GM12892 (cell line): ENCODE data around the gene EVI5L.

Experiments used
- DNase-seq: peaks from one replicate; pipeline ENCODE4 v3.0.0; 2011; ENCODE audit not compliant: insufficient read length
- FAIRE-seq: peaks from 2 replicates; lab custom pipeline; 2011; peaks lifted over from hg19 to GRCh38; lab: Jason Lieb, UNC
- POLR2A ChIP-seq: IDR thresholded peaks from 2 replicates; pipeline ENCODE4 v1.6.1; 2011; ENCODE audit warnings: low read depth, low read length, control low read depth
- POLR2AphosphoS5 ChIP-seq: IDR thresholded peaks from 2 replicates; pipeline ENCODE4 v1.6.1; 2011; ENCODE audit warnings: low read depth, low read length, control low read depth
- TAF1 ChIP-seq: IDR thresholded peaks from 2 replicates; pipeline ENCODE4 v1.6.1; 2011; ENCODE audit warnings: low read depth, mild to moderate bottlenecking, control low read depth, low read length, borderline replicate concordance

The EVI5L gene

DNA sequence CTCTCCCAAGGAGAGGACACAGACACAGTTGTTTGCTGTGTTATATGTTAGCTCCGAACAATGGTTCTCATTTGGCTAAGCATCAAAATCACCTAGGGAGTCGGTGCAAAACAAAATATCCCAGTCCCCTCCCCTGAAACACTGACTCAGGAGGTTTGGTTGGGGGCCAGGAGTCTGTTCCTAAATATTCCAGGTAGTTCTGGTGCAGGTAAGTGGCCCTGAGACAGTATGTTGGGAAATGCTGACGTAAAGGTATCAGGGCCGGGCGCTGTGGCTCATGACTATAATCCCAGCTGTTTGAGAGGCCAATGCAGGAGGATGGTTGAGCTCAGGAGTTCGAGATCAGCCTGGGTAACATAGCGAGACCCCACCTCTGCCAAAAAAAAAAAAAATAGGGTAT, 71.3 kb downstream of the EVI5L start:
- DNase-seq: no peak
- no peak for FAIRE-seq

DNA sequence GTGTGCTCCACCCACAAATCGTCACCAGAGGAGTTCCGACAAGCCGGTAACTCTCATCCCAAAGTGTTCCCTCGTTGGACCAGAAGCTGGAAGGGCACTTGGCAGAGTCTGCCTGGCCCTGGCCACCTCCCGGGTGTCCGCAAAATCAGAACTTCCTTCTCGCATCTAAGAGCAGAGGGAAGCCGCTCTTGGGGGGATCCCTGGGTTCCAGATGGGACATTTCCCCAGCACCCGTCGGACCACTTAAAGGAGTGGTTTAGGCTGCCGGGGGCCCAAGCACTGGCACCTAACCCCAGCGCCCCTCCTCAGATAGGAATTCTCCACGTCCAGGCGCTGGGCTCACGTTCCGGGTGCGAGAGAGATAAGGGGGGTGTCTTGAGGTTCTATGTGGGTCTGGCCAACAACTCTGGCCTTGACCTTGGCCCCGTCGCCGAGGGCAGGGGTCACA, 72.8 kb downstream of the EVI5L start:
- DNase-seq (no peak), FAIRE-seq (no peak)
- no peak for TF ChIP-seq POLR2AphosphoS5
- TF ChIP-seq POLR2A: no peak
- TF ChIP-seq TAF1: no peak

More for the DNA sequence above, 71.3 kb downstream of the EVI5L start:
- TF ChIP-seq POLR2AphosphoS5: no peak
- TF ChIP-seq TAF1: no peak
- TF ChIP-seq POLR2A: no peak

- peak; percentile 100 for FAIRE-seq
- peak; percentile 87 for TF ChIP-seq POLR2AphosphoS5
- TF ChIP-seq TAF1: peak; percentile 55
- TF ChIP-seq POLR2A: peak; percentile 86
- peak; percentile 98 for DNase-seq
Observed at GRCh38 chr19:7903244-7904073, 73.4 kb downstream of the EVI5L start, which contains the start of gene MAP2K7. Gene MAP2K7 (plus strand): TSS chr19:7903877. CDS start chr19:7903945, 68 bp downstream.

DNA sequence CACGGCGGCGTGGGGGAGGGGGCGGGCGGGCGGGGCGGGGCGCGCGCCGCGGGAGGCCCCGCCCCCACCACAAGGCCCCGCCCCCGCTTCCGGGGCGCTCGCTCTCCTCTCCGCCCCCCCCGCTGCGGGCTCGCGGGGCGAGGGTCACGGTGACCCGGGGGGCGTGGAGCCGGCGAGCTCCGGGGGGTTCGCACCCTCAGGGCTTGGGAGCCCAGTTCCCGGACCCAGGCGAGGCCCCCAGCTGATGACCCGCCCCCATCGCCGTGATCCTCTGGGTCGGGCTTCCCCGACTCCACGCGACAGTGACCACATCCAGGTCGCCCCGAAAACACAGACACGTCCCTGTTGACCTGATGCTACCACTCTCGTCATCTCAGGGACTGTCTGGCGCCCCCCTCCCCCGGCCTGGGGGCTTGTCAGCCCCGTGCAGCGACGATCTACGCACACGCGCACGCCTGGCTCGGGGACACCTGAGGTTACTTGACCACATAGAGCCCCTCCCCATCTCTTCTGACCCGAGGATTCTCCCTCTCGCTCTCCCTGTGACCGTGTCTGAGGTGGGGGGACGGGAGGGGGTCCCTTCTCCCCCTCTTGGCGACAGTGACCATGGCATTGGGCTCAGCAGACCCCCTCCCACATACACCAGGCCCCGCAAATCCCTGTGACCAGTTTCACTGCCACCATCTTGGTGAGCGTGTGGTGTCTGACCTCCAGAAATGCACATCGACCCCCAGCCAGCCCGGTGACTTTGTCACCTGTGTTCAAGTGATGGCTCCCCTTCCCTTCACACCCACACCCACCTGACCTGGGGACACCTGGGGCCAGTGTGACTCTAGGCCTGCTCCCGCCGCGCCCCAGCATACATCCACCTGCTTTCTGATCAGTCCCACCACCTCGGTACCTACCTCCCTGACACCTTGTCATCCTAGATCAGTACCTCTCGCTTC, 74.3 kb downstream of the EVI5L start:
- TF ChIP-seq TAF1 (no peak), POLR2AphosphoS5 (no peak), POLR2A (no peak)
- peak; percentile 65 for FAIRE-seq
- peak; percentile 75 for DNase-seq

DNA sequence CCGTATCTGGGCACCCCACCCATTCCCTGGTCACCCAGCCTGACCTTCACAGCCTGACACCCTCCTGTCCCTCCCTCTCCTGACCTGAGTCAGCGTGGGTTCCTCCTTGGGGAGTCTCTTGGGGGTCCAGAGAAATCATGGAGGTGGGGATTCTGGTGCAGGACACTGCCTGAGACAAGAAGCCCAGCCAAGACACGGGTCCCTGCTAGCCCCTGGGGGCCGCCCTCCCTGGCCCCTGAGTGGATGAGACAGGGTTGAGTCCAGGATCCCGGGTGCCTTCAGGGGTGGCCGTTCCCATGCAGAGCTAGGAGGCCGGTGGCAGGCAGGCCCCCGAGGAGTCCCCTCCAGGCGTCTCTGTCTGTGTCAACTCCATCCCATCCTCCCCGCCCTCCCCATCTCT, 75.2 kb downstream of the EVI5L start:
- DNase-seq: no peak
- FAIRE-seq: no peak
- TF ChIP-seq POLR2AphosphoS5: no peak
- no peak for TF ChIP-seq TAF1
- TF ChIP-seq POLR2A: no peak

GRCh38 chr19:7905859-7906258, 75.8 kb downstream of the EVI5L start:
- TF ChIP-seq TAF1 (no peak), POLR2A (no peak), POLR2AphosphoS5 (no peak)
- no peak for DNase-seq
- FAIRE-seq: no peak

GRCh38 chr19:7907122-7907521, 77.1 kb downstream of the EVI5L start:
- DNase-seq: no peak
- TF ChIP-seq POLR2A (no peak), POLR2AphosphoS5 (peak; percentile 74), TAF1 (no peak)
- FAIRE-seq: no peak

DNA sequence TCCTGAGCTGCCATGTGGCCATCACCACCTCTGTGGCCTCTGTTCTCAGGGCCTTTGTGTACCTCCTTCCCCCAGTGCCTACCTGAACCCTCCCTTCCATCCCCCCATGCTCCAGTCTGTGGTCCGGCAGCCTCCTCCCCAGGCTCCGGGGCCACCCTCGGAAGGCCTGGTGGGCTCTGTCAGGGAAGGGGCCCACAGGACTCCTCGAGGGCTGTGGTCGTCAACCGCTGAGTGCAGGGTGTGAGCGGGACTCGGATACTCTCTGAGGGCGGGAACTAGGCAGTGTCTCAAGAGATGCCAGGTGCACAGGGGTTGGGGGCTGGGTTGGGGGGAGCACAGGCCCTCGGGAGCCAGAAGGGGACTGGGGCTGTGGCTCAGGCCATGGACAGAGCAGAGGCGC, 77.5 kb downstream of the EVI5L start:
- FAIRE-seq (no peak), DNase-seq (no peak)
- no peak for TF ChIP-seq TAF1
- no peak for TF ChIP-seq POLR2A

DNA sequence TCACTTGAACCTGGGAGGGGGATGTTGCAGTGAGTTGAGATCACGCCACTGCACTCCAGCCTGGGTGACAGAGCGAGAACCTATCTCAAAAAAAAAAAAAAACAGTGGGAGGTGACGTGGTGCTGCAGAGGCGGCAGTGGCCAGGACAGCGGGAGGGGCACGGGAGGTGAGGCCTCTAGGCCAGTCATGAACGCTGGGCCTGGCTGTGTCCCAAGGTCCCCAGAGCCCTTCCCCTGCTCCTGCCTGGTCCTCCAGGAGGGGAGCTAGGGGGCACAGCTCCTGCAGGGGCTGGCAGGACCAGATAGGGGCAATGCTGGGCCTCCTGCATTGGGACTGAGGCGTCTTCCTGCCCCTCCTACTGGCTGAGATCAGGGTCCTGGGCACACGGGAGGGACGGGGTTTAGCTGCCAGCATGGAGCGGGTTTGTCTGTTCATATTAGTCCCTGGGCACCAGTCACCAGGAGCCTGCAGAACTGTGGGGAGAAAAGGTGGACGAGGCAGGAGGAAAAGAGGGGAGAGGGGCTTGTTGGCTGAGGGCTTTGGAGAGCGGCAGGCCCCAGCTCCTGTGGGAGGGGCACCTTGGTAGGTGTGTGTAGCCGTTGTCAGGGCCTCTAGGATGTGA, 78.2 kb downstream of the EVI5L start:
- no peak for FAIRE-seq
- DNase-seq: no peak
- TF ChIP-seq POLR2AphosphoS5 (peak; percentile 38; the same call in 1 of the 2 replicates), TAF1 (no peak)

GRCh38 chr19:7908742-7909461, 78.9 kb downstream of the EVI5L start:
- TF ChIP-seq TAF1 (no peak), POLR2A (no peak), POLR2AphosphoS5 (no peak)
- no peak for FAIRE-seq
- DNase-seq: no peak
